Progenitor cell of endocrine pancreas (in vitro differentiated cells): ENCODE measurements around the gene ARHGAP19. TPM values are rescaled to one million over a fixed set of nuclear protein-coding genes. Genes with fewer than 3 reads are reported as not detected.

Source experiments
- DNase-seq: peaks from one replicate; pipeline ENCODE4 v3.0.0; 2021; ENCODE audit warnings: low spot score; ENCODE audit not compliant: unreplicated experiment
- H3K27ac Mint-ChIP-seq: 2 replicates; pipeline ENCODE4 v1.8.0; 2021; ENCODE audit warnings: mild to moderate bottlenecking, moderate library complexity, mixed read lengths
- H3K27me3 Mint-ChIP-seq: 2 replicates; pipeline ENCODE4 v1.8.0; 2021; ENCODE audit warnings: mixed read lengths
- H3K36me3 Mint-ChIP-seq: 2 replicates; pipeline ENCODE4 v1.8.0; 2022; ENCODE audit warnings: mixed read lengths; ENCODE audit not compliant: insufficient read depth
- H3K4me1 Mint-ChIP-seq: 2 replicates; pipeline ENCODE4 v1.8.0; 2021; ENCODE audit warnings: low read depth, mixed read lengths
- H3K4me3 Mint-ChIP-seq: 2 replicates; pipeline ENCODE4 v1.8.0; 2021; ENCODE audit warnings: low read depth, mild to moderate bottlenecking, moderate library complexity, mixed read lengths
- H3K9me3 Mint-ChIP-seq: 2 replicates; pipeline ENCODE4 v1.8.0; 2021; ENCODE audit warnings: low read depth, mixed read lengths
- total RNA-seq: library from RNA; stranded (reverse); gene quantifications from 2 replicates; pipeline ENCODE4 v1.2.1, GENCODE V29; 2021
- TF ChIP-seq, protein P1 (sequence below): fragments of 200-600 bp; sonication (generic); IDR thresholded peaks from one replicate; pipeline ENCODE4 v1.5.0; 2021; ENCODE audit warnings: antibody characterized with exemption, mild to moderate bottlenecking; ENCODE audit not compliant: unreplicated experiment

Gene ARHGAP19
- total RNA-seq, 1 donor from 2014 or later, result 21.1 TPM

DNA sequence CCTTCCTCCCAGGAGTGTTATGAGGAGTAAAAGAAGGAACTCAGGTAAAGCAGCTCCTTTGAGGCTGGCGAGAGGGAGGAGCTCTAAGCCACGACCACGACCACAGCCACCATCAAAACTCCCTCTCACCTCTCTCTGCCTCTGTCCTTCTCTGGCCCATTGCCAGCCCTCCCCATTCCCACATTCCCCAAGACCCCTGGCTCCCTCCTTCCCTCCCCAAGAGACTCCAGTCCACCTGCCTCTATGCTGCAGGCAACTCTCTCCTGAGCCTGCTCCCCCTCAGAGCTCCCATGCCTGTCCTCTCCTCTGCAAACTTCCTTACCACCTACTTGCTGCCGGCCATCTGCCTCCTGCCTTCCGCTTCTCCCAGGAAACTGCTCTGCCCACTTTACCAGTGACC, 116.2 kb downstream of the ARHGAP19 start:
- Mint-ChIP-seq H3K4me1 (peaks cover 5% of the 10 kb centered on the region), H3K9me3 (no peaks in the 10 kb centered on the region), H3K27ac (no peak overlapping the region), H3K36me3 (peaks cover 2% of the 10 kb centered on the region), H3K27me3 (peaks cover 22% of the 10 kb centered on the region), H3K4me3 (no peak overlapping the region)
- no peak for DNase-seq
- TF ChIP-seq, protein P1, sequence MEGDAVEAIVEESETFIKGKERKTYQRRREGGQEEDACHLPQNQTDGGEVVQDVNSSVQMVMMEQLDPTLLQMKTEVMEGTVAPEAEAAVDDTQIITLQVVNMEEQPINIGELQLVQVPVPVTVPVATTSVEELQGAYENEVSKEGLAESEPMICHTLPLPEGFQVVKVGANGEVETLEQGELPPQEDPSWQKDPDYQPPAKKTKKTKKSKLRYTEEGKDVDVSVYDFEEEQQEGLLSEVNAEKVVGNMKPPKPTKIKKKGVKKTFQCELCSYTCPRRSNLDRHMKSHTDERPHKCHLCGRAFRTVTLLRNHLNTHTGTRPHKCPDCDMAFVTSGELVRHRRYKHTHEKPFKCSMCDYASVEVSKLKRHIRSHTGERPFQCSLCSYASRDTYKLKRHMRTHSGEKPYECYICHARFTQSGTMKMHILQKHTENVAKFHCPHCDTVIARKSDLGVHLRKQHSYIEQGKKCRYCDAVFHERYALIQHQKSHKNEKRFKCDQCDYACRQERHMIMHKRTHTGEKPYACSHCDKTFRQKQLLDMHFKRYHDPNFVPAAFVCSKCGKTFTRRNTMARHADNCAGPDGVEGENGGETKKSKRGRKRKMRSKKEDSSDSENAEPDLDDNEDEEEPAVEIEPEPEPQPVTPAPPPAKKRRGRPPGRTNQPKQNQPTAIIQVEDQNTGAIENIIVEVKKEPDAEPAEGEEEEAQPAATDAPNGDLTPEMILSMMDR, result no peak

DNA sequence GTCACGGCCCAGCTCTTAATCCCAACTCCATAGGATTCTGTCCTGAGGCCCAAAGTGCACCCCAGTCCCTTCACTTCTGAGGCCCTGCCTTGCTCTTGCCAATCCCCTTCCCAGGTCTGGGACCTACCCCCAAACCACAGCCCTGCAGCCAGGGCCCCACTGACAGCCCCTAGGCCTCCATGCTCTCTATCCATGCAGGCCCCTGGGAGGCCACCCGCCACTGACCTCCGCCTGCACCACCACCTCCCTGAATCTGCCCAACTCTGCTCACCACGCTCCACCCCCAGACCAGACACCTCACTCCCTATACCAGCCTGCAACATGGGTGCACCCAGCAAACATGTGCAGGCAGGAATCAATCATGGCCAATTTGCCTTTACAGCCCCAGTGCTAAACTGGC, 116.9 kb downstream of the ARHGAP19 start:
- peaks cover 18% of the 10 kb centered on the region for H3K27me3 Mint-ChIP-seq
- H3K9me3 Mint-ChIP-seq, result no peaks in the 10 kb centered on the region

DNA sequence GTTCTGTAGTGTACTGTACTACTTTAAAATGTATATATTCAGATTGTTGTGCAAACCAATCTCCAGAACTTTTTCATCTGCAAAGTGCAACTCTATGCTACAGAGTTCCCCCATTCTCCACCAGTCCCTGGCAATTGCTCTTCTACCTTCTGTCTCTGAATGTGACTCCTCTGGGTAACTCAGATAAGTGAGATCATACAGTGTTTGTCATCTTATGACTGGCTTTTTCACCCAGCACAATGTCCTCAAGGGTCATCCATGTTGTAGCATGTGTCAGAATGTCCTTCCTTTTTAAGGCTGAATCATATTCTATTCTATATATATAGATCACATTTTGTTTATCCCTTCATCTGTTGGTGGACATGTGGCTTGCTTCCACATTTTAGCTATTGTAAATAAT, 117.5 kb downstream of the ARHGAP19 start:
- H3K4me1 Mint-ChIP-seq, result peaks cover 2% of the 10 kb centered on the region
- no peak overlapping the region for H3K4me3 Mint-ChIP-seq

More for the DNA sequence above, 116.9 kb downstream of the ARHGAP19 start:
- no peak overlapping the region for H3K4me3 Mint-ChIP-seq
- H3K27ac Mint-ChIP-seq, result no peak overlapping the region
- TF ChIP-seq, protein P1, result no peak
- H3K4me1 Mint-ChIP-seq, result peaks cover 5% of the 10 kb centered on the region
- H3K36me3 Mint-ChIP-seq, result peaks cover 2% of the 10 kb centered on the region
- no peak for DNase-seq

DNA sequence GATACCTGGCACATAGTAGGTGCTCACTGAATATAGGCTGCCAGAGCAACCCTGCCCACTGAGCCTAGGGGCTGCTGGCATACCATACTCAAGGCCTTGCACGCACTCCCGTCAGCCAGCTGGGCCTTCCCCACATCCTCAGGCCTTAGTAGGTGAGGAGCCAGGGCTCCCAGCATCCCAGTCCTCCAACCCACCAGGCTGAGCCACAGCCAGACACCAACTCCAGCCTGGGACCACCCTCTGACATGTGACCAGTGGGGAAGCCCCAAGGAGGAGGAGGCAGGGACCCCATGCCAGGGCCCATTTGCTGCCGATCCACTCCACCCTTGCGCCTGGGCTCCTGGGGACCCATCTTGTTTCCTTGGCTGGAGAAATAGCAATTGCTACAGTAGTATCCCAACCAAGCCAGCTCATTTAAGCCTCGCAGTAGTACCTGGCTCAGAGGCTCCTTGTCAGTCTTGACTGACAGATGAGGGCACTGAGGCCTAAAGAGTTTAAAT, 118.1 kb downstream of the ARHGAP19 start:
- TF ChIP-seq, protein P1, result no peak
- Mint-ChIP-seq H3K27ac (no peak overlapping the region), H3K4me1 (peaks cover 2% of the 10 kb centered on the region), H3K27me3 (peaks cover 6% of the 10 kb centered on the region), H3K9me3 (no peaks in the 10 kb centered on the region), H3K4me3 (no peak overlapping the region), H3K36me3 (peaks cover 2% of the 10 kb centered on the region)
- DNase-seq, result no peak

More for the DNA sequence above, 117.5 kb downstream of the ARHGAP19 start:
- Mint-ChIP-seq H3K9me3 (no peaks in the 10 kb centered on the region), H3K27ac (no peak overlapping the region), H3K36me3 (peaks cover 2% of the 10 kb centered on the region), H3K27me3 (peaks cover 11% of the 10 kb centered on the region)
- TF ChIP-seq, protein P1, result no peak
- no peak for DNase-seq

DNA sequence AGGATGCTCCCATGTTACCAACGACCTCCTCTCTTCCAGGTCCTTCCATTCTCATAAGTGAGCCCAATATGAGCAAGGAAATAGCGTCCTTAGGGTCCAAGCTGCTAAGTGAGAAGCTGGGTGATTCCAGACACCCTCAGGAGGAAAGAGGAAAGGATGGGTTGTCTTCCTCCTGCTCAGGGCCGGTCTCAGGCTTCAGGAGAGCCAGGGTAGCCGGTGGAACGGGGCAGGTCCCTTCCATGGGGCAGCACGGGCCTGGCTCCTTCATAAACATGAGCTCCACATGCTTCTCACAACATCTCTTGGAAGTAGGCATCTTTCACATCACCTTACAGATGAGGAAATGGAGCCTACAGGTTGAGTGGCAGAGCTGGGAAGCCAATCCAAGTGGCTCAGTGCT, 119.4 kb downstream of the ARHGAP19 start:
- H3K27ac Mint-ChIP-seq, result no peak overlapping the region
- no peaks in the 10 kb centered on the region for H3K4me1 Mint-ChIP-seq
- H3K9me3 Mint-ChIP-seq, result no peaks in the 10 kb centered on the region
- TF ChIP-seq, protein P1, result no peak
- no peak for DNase-seq
- H3K27me3 Mint-ChIP-seq, result no peaks in the 10 kb centered on the region
- no peak overlapping the region for H3K4me3 Mint-ChIP-seq
- H3K36me3 Mint-ChIP-seq, result no peaks in the 10 kb centered on the region

Other genes starting within 250 kb of the ARHGAP19 start
- gene SLIT1, start 106.7 kb downstream of the ARHGAP19 start, total RNA-seq, result 23.8 and 25.5 TPM in 2 replicates
- 15.7 and 16.7 TPM in 2 replicates for gene FRAT1, start 26.6 kb upstream of the ARHGAP19 start, total RNA-seq
- gene FRAT2, start 42.1 kb upstream of the ARHGAP19 start, total RNA-seq, result 37.7 and 38.7 TPM in 2 replicates
- 33.5 and 36.6 TPM in 2 replicates for gene RRP12, start 108.7 kb upstream of the ARHGAP19 start, total RNA-seq
- 130 and 137 TPM in 2 replicates for gene PGAM1, start 133.6 kb upstream of the ARHGAP19 start, total RNA-seq
- gene EXOSC1, start 153.4 kb upstream of the ARHGAP19 start, total RNA-seq, result 38.0 and 41.5 TPM in 2 replicates
- gene ZDHHC16, start 153.5 kb upstream of the ARHGAP19 start, total RNA-seq, result 59.6 and 64.9 TPM in 2 replicates
- 80.6 and 82.1 TPM in 2 replicates for gene MMS19, start 205.8 kb upstream of the ARHGAP19 start, total RNA-seq
- gene UBTD1, start 206.3 kb upstream of the ARHGAP19 start, total RNA-seq, result 9.0 and 9.2 TPM in 2 replicates